ENCODE data around the gene ABCC6. TPM values are rescaled to one million over a fixed set of nuclear protein-coding genes. Genes with fewer than 3 reads are reported as not detected.

ABCC6 gene
- total RNA-seq, 1 experiment from 2014 or later = not detected

DNA sequence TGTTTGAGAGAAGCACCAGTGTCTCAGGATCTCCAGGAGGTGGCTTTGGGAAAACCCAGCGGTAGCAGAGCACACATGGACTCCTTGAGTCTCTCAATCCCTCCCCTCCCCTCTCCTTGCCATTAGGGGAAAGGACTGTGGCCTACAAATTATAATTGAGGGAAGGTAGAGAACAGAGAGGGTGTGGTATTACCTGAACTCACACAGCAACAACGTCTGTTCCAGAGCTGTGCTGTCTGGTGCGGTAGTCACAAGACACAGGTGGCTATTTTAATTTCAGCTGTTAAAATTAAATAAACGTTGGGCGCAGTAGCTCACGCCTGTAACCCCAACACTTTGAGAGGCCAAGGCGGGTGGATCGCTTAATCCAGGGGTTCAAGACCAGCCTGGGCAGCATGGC lies 110.2 kb downstream of the ABCC6 start:
- H3K9me3 ChIP-seq (ENCODE audit: low read depth, low read length, poor library complexity, severe bottlenecking) = no peaks in the 10 kb centered on the region
- H3K27ac ChIP-seq (ENCODE audit: low read depth, low read length, poor library complexity, severe bottlenecking) = no peak overlapping the region
- no peak for TF ChIP-seq EZH2 (IDR thresholded peaks at IDR 0.05; ENCODE audit: borderline replicate concordance, low read depth, low read length, poor library complexity, severe bottlenecking)
- TF ChIP-seq, protein P1, sequence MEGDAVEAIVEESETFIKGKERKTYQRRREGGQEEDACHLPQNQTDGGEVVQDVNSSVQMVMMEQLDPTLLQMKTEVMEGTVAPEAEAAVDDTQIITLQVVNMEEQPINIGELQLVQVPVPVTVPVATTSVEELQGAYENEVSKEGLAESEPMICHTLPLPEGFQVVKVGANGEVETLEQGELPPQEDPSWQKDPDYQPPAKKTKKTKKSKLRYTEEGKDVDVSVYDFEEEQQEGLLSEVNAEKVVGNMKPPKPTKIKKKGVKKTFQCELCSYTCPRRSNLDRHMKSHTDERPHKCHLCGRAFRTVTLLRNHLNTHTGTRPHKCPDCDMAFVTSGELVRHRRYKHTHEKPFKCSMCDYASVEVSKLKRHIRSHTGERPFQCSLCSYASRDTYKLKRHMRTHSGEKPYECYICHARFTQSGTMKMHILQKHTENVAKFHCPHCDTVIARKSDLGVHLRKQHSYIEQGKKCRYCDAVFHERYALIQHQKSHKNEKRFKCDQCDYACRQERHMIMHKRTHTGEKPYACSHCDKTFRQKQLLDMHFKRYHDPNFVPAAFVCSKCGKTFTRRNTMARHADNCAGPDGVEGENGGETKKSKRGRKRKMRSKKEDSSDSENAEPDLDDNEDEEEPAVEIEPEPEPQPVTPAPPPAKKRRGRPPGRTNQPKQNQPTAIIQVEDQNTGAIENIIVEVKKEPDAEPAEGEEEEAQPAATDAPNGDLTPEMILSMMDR (conservative IDR thresholded peaks at IDR 0.05; ENCODE audit: low read depth, low read length) = no peak
- intact Hi-C loops (cut with micrococcal nuclease; ENCODE audit: unreplicated experiment) = no loop called here
- no TSS peak for BruUV-seq (replicated peaks)
- H3K4me1 ChIP-seq (ENCODE audit: insufficient read depth, low read length, poor library complexity, severe bottlenecking) = no peaks in the 10 kb centered on the region
- no peaks in the 10 kb centered on the region for H3K27me3 ChIP-seq (replicated peaks; ENCODE audit: insufficient read depth, low read depth, low read length, poor library complexity)
- CTCF ChIA-PET = no interaction called here
- no peak overlapping the region for H3K4me3 ChIP-seq (ENCODE audit: low read depth, low read length, poor library complexity, severe bottlenecking)
- no peak for DNase-seq (ENCODE audit: low spot score)
- POLR2A ChIA-PET (ENCODE audit: low non-redundant PET) = no interaction called here
- H3K36me3 ChIP-seq (ENCODE audit: insufficient read depth, low read length, poor library complexity, severe bottlenecking) = peaks cover 17% of the 10 kb centered on the region

DNA sequence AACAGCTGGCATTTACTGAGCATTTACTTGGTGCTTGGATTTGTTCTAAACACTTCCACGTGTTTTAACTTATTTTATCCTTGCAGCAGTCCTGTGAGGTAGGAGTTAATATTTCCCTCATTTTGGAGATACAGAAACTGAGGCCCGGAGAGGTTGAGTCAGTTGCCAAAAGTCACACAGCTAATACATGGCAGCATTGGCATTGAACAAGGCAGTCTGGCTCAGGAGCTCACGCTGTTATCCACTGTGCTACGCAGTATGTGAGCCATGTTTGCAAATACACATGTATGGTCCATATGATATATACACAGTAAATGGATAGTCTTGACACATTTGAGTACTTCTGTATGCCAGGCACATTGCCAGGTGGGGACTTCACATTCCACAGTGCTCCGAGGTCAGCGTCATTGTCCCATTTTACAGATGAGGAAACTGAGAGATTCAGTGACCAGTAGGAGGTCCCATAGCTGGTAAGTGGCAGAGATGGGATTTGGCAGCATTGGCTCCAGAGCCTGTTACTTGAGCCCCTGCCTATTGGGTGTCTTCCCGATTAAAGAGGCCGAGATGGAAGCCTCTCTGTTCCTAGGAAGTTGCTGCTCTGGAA lies 110.7 kb downstream of the ABCC6 start:
- H3K4me3 ChIP-seq (ENCODE audit: low read depth, low read length, poor library complexity, severe bottlenecking) = no peak overlapping the region
- no peaks in the 10 kb centered on the region for H3K27me3 ChIP-seq (replicated peaks; ENCODE audit: insufficient read depth, low read depth, low read length, poor library complexity)
- no TSS peak for BruUV-seq (replicated peaks)
- intact Hi-C loops (cut with micrococcal nuclease; ENCODE audit: unreplicated experiment) = no loop called here
- CTCF ChIA-PET = no interaction called here
- no peak for DNase-seq (ENCODE audit: low spot score)
- peaks cover 17% of the 10 kb centered on the region for H3K36me3 ChIP-seq (ENCODE audit: insufficient read depth, low read length, poor library complexity, severe bottlenecking)
- TF ChIP-seq EZH2 (IDR thresholded peaks at IDR 0.05; ENCODE audit: borderline replicate concordance, low read depth, low read length, poor library complexity, severe bottlenecking) = no peak
- TF ChIP-seq, protein P1 (conservative IDR thresholded peaks at IDR 0.05; ENCODE audit: low read depth, low read length) = no peak
- POLR2A ChIA-PET (ENCODE audit: low non-redundant PET) = no interaction called here
- H3K4me1 ChIP-seq (ENCODE audit: insufficient read depth, low read length, poor library complexity, severe bottlenecking) = no peaks in the 10 kb centered on the region
- H3K9me3 ChIP-seq (ENCODE audit: low read depth, low read length, poor library complexity, severe bottlenecking) = no peaks in the 10 kb centered on the region
- no peak overlapping the region for H3K27ac ChIP-seq (ENCODE audit: low read depth, low read length, poor library complexity, severe bottlenecking)

GRCh38 chr16:16111639-16112038 lies 111.7 kb downstream of the ABCC6 start:
- DNase-seq (ENCODE audit: low spot score) = no peak
- no peaks in the 10 kb centered on the region for H3K27me3 ChIP-seq (replicated peaks; ENCODE audit: insufficient read depth, low read depth, low read length, poor library complexity)
- intact Hi-C loops (cut with micrococcal nuclease; ENCODE audit: unreplicated experiment) = no loop called here
- CTCF ChIA-PET = no interaction called here
- H3K9me3 ChIP-seq (ENCODE audit: low read depth, low read length, poor library complexity, severe bottlenecking) = no peaks in the 10 kb centered on the region
- no TSS peak for BruUV-seq (replicated peaks)
- no peak for TF ChIP-seq EZH2 (IDR thresholded peaks at IDR 0.05; ENCODE audit: borderline replicate concordance, low read depth, low read length, poor library complexity, severe bottlenecking)
- TF ChIP-seq, protein P1 (conservative IDR thresholded peaks at IDR 0.05; ENCODE audit: low read depth, low read length) = no peak
- H3K4me1 ChIP-seq (ENCODE audit: insufficient read depth, low read length, poor library complexity, severe bottlenecking) = no peaks in the 10 kb centered on the region
- peaks cover 10% of the 10 kb centered on the region for H3K36me3 ChIP-seq (ENCODE audit: insufficient read depth, low read length, poor library complexity, severe bottlenecking)
- H3K27ac ChIP-seq (ENCODE audit: low read depth, low read length, poor library complexity, severe bottlenecking) = no peak overlapping the region
- no peak overlapping the region for H3K4me3 ChIP-seq (ENCODE audit: low read depth, low read length, poor library complexity, severe bottlenecking)
- POLR2A ChIA-PET (ENCODE audit: low non-redundant PET) = no interaction called here
